Limb (tissue), 2 donors: Measurements from ENCODE around the gene GOLGA6L10.
"Not testable (repeated sequence)": the region's sequence is repeated elsewhere in the genome, so short reads cannot be mapped to it uniquely, and the experiment has no call there.

ENCODE experiments used
- DNase-seq, 2 donors: peaks; one replicate each; pipeline ENCODE4 v3.0.0-alpha.2; 2016; ENCODE audit errors: extremely low spot score in 2 of 2

The GOLGA6L10 gene

DNA sequence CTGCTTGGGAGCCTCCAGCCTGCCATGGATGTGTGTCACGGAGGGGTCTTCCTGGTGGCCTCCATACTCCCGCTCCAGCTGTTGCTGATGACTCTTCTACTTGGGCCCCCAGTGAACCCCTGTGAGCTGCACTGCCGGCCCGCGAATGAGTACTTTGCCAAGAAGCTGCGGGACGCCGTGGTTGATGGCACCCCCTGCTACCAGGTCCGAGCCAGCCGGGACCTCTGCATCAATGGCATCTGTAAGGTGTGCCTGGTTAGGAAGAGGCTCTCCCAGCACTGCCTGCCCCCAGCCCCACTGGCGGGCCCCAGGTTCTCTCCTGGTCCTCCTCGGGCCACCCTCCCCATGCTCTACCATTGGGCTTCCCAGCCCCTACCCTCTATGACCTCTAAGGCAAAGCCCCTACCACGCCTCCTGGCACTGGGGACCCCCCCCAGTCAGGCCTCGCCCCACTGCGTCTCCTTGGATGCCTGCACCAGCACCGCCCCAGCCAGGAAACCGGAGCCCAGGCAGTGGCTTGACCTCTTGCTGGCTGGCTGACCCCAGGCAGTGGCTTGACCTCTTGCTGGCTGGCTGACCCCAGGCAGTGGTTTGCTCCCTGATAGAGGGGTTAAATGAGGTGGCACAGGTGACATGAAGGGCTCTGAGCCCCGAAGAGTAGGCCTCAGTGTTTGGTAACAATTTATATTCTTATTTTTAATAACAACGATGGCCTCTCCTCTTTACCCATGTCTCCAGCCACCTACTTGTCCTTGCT is 29.6 kb downstream of the GOLGA6L10 start:
- DNase-seq, result not testable (repeated sequence)

DNA sequence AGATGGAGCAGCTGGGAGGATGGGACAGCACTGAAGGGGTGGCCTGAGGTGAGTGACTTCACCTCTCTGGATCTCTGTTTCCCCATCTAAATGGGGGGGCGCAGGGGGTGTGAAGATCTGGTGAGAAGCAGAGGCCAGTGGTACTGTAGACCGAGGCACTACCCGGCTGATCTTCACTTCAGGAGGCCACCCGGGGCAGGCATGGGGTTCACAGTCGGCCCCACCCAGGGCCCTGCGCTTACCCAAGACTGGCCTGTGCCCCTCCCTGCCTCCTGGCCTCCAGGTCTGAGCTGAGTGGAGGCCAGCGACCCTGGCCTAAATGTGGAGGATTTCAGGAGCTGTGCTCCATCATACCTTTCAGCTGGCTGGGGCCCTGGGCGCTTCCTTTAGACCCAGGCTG is 31.0 kb downstream of the GOLGA6L10 start:
- DNase-seq, result peak in 1 of 2 donors; percentile 10

DNA sequence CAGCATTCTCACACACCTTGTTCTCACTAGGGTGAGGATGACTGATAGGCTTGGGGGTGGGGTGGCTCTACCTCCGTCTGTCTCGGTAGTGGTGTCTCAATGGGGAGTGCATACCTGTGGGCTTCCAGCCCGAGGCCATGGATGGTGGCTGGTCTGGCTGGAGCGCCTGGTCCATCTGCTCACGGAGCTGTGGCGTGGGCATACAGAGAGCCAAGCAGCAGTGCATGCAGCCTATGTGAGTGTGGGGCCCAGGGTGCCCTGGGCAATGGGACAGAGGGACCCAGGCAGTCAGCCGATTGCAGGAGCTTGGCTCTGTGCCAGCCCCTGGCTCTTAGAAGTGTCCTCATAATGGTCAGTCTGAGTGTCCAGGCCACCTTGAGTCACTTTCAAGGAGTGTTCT is 31.8 kb downstream of the GOLGA6L10 start:
- not testable (repeated sequence) for DNase-seq

DNA sequence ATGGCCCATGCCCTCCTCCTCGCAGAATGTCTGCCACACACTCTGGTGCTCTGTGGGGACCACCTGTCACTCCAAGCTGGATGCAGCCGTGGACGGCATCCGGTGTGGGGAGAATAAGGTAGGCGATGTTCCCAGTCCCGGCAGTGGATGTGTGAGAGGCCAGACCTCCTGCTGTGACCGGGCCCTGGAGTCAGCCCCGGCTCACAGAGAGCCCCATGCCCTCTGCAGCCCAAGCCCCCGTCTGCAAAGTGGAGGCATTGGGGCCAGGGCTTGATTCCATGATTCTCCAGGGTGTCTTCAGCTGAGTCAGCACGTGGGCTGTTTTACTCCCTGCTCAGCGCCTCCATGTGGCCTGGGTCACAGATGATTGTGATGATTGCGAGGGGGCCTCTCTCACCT is 32.2 kb downstream of the GOLGA6L10 start:
- no peak for DNase-seq

DNA sequence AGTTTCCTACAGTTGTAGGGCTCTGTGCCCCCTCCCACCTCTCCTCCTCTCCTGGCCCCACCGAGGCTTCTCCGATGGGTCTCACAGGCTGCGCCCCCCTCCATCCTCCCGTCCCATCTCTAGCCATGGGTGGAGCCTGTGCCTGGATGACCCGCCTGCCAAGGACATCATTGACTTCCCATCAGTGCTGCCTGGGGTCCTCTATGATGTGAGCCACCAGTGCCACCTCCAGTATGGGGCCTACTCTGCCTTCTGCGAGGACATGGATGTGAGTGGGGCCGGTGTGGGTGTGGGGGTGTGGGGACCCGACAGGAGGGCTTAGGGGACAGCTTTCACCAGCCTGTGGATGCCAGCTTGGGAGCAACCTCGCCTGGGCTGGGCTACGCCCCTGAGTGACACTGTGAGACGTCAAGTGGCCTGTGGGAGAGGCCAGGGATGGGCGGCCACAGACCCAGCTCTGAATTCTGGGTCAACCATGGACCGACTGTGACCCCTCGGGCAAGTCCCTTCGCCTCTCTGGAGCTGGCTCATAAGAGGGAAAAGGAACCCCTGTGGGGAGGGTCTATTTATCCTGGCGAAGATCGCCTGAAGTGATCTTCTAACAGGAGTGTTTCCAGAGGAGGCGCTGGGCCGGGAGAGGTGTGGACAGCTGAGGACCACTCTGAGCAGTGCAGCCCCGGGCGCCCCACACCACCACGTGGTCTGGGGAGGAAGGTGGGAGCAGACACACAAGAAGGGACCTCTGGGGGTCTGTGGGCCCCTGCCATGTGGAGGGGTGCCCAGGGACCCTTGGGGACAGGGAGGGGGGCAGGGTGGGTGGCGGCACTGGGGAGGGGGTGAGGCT is 32.8 kb downstream of the GOLGA6L10 start:
- not testable (repeated sequence) for DNase-seq

DNA sequence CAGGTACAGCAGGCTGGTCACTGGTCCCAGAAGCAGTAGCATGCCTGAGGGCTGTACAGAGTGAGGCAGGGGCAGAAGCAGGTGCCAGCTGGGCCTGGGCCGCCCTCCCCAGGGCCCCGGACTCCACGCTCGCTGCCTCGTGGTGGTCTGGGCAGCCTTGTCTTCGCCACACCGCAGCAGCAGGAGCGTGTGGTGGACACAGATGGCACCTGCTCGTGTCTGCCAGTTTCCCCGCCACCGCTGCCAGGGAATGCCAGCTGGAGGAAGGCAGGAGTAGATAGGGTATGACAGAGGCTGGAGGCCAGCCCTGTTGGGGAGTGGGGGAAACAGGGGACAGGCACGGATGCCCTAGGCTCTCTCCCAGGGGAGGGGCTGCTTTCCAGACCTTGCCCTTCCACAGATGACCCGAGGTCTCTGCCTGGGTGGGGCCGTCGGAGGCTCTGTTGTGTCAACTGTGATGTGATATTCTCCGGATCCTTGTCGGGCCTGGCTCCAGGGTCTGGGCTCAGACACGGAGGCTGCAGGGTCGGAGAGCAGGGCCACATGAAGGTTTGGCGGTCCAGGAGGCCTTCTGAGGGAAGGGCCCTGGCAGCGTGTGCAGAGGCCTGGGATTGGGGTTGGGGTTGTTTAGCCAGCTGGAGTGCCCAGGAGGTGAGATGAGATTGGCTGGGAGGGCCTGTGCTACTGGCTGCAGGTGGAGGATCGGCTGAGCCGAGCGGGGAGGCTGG is 33.6 kb downstream of the GOLGA6L10 start:
- DNase-seq, result no peak

DNA sequence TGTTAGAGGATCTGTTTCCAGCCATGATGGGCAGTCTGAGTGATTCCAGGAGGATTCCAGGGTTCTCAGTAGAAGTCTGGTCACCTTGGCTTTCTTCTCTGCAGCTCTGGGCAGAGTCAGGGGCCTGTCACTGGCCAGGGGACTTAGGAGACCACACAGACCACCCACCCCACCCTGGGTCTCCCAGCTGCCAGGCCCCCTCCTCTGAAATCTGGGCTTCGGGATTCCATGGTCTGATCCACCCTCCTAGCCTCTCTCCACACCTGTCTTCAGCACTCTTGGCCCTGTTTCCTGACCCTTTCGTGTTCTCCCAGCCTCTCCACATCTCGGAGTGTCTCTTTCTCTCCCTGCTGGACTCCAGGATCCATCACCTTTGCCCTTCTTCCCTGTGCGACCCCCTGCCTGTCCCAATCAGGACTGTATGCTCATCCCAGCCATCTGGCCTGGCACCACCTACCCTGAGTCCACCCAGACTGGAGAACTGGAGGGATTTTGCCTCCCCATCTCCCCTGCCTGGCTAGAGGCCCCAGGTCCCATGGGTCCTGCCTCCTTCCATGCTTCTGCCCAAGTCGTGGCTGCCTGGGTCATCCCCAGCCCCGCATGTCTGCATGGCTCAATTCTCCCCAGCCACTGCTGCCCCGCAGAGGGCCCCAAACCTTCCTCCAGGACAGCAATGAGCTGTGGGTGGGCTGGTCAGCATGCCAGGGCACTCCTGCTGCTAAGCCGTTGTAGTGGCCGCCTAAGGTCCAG is 34.3 kb downstream of the GOLGA6L10 start:
- no peak for DNase-seq

DNA sequence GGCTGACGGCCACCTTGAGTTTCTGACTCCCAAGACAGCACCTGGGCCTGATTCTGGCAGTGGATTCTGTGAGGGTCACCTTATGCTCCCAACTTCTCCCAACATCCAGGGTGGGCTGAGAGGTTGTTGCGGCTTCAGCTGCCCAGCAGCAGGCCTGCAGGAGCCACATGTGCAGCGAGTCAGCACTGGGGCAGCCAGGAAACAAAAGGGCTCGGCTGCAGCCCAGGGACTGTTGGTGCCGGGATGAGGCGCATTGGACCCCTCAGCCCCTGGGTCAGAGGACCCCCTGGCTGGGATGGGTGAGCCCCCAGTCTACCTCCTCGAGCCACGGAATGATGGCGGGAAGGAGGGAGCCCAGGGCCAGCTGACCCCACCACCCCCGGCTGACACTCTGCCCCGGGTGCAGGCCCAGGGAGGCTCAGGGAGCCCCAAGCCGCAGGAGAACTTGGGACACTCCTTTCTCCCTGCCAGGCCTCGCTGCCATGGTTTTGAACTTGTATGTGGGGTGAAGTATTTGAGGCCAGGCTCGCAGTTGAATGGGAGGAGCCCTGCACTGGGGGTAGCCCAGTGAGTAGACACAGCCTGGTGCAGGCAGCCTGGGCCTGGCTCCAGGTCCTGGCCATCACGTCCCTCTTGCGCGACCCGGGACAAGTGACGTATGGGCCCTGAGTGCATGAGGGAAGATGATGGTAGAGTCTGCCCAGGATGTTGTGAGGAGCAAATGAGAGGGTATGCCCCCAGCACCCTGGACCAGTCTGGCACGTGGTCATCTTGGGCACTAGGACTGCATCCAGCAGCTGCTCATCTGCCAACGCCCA is 35.1 kb downstream of the GOLGA6L10 start:
- DNase-seq, result not testable (repeated sequence)

DNA sequence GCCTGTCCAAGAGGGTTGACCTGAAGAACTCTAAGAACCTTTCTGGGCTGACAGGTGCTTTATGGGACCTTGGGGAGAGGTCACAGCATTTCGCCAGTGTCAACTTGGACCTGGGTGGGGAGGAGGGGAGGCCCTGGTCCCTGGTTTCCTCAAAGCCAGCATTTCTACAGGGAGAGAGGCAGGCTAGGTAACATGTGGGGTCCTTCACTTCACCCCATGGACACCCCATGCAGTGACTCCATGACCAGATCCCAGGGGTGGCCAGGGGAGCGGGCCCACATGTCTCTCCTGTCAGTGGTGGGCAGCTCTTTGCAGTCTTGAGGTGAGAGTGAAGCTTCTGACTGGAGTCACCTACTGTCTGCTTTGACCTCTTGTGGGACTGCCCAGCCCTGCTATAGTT is 35.8 kb downstream of the GOLGA6L10 start:
- DNase-seq, result no peak

DNA sequence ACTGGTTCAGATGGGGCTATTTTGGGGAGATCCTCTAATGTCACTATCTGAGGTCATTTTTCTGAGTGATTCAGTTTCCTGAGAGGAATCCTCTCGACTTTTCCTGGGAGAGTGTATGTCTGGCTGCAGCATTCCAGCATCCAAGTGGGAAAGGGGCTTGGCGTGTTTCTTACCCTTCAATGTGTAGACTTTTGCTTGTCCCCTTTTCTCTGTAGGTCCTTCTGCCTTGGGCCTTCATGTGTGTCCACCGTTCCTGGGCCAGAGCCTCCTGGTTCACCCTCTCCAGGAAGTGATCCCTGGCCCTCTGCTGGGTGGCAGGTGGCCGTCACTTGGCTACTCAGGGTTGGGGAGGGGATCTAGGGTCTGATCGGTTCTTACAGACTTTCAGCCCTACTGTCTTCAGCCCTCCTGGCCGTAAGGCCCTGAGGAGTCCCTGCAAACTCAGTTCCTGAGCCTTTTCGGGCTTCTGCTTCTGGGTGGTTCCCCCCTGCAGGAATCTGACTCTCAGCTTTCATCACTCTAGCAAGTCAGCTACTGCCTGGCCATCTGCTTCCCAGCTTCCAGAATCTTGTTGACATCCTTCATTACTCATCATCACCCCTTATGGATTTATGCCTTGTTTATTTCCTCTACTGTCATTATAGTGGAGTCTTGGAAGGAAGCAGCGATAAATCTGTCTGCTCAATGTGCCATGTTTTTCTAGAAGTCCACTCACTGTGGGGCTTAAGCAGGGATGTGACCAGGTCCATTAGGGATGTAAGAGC is 36.5 kb downstream of the GOLGA6L10 start:
- DNase-seq, result peak; percentile 2 to 12

DNA sequence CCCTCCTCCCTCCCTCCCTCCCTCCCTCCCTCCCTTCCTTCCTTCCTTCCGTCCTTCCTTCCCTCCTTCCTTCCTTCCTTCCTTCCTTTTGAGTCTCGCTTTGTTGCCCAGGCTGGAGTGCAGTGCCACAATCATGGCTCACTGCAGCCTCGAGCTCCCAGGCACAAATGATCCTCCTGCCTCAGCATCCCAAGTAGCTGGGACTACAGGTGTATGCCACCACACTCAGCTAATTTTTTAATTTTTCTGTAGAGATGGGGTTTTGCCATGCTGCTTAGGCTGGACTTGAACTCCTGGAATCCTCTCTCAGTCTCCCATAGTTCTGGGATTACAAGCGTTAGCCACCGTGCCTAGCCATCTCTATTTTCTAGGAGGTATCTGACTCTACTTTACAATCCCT is 38.0 kb downstream of the GOLGA6L10 start:
- not testable (repeated sequence) for DNase-seq

DNA sequence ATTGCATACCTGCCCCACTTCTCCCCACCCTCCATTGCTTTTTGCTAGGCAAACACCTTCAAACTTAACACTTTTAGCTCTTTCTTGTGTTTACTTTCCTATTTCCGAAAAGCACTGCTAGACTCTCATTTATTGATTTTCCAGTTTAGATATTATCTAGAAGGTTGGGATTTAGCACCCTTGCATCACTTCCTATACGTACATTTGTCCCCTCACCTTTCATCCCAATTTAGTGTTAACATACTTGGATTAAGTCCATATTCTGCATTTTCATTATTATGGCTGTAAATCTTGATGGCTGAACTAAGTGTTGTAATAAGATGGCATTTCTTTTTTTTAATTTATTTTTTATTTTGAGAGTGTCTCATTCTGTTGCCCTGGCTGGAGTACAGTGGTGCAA is 39.5 kb downstream of the GOLGA6L10 start:
- DNase-seq, result no peak

DNA sequence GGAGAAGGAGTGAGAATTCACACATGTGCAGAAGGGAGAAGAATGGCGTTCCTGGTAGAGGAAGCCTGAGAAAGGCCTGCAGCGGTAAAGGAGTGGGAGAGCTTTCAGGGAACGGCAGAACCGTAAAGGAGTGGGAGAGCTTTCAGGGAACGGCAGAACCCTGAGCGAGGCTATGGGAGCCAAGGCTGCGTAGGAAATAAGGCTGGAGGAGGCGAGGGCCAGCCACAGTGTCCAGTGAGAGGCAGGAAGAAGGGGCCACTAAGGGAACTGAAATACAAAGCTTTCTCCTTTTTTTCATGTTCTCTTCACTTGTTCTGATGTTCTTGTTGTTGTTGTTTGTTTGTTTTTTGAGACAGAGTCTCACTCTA is 41.6 kb downstream of the GOLGA6L10 start:
- no peak for DNase-seq

DNA sequence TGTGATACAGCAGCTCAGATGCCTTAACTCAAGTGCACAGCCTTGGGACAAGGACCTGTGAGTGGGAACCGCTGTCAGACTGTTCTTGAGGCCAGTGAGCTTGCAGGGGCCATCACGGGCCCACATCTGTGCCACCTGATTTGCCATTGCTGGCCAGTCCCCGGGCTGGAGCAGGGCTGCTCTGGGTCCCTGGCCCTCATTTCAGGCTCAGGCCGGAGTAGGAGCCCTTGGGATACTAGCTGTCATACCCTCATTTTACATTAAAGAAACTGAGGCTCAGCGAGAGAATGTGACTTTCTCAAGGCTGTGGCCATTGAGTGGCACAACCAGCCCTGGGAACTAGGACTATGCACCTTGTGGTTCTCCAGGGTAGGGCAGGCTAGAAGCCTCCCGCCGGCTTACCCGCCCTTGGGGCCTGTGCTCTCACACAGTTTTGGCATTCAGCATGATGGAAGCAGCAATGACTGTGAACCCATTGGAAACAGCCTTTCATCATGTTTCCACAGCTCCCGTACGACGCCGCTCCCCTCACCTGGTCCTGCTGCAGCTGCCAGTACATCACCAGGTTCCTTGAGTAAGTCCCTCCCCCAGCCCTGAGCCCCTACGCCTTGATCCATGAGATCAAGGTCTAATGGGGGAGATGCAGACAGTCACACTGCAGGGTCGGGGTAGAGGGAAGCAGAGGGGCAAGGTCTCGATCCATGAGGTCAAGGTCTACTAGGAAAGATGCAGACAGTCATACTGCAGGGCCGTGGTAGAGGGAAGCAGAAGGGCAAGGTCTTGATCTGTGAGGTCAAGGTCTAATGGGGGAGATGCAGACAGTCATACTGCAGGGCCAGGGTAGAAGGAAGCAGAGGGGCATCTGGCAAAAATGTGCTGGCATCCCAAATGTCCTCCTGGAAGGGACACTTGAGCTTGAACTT is 42.2 kb downstream of the GOLGA6L10 start:
- no peak for DNase-seq

DNA sequence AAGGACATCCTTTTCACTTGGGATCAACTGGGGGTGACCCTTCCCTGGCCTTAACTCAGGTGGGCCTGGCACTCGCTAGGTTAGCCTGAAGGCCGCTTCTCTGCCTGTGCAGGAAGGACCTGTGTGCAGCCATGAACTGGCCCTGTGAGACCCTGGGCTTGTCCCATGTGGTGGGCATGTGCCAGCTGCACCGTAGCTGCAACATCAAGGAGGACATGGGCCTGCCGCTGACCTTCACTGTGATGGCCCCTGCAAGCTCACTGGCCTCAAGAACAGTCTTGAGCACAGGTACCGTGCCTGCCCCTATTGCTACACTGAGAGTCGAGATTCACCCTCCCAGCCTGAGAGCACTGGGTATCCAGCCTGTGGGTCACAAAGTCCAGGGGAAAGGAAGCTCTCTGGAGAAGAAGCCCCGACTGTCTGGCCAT is 43.6 kb downstream of the GOLGA6L10 start:
- no peak for DNase-seq

DNA sequence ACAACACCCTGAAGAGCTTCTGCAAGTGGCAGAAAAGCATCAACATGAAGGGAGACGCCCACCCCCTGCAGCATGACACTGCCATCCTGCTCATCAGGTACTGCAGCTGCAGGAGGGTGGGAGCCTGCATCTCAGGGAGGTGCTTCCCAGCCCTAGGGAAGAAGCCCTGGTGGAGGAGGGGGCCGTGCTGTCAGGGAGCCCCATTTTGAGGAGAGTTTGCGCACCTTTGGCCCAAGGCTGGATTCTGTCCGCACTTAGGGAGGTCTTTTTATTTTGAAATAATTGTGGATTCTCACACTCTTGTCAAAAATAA is 44.5 kb downstream of the GOLGA6L10 start:
- no peak for DNase-seq

DNA sequence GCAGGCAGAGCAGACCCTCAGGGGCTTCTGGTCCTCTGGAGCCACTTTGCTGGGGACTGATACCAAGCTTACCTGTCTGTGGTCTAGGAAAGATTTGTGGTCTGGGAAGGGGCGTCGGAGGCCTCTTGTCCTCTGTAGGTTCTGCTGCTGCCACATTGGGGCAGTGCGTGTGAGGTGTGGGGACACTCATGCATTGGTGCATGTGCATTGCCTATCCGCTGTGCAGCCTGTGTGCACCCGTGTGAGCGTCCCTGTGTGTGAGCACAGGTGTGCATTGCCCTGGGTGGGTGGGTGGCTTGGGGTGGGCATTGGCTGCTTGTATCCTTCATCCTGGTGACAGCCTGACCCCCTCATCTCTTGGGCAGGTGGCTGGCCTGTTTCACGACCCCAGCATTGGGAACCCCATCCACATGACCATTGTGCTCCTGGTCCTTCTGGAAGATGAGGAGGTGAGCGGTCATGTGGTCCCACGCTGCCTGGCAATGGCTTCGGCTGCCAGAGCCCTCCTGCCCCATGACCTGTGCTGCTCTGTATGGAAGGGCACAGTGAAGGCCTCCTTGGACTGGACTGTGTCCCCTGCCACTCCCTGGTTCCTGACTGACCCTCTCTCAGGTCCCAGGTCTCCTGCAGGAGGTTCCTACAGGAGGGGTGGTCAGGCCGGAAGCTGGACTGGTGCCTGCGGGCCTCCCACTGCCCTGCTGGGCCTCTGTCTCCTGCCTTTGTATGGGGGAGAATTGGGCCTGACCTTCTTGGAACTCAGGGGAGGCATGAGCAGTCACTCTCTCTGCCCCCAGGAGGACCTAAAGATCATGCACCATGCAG is 45.1 kb downstream of the GOLGA6L10 start:
- DNase-seq, result no peak
